ENCODE data around the gene ZNF441.

- TF ChIP-seq, protein P1, sequence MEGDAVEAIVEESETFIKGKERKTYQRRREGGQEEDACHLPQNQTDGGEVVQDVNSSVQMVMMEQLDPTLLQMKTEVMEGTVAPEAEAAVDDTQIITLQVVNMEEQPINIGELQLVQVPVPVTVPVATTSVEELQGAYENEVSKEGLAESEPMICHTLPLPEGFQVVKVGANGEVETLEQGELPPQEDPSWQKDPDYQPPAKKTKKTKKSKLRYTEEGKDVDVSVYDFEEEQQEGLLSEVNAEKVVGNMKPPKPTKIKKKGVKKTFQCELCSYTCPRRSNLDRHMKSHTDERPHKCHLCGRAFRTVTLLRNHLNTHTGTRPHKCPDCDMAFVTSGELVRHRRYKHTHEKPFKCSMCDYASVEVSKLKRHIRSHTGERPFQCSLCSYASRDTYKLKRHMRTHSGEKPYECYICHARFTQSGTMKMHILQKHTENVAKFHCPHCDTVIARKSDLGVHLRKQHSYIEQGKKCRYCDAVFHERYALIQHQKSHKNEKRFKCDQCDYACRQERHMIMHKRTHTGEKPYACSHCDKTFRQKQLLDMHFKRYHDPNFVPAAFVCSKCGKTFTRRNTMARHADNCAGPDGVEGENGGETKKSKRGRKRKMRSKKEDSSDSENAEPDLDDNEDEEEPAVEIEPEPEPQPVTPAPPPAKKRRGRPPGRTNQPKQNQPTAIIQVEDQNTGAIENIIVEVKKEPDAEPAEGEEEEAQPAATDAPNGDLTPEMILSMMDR (IDR thresholded peaks at IDR 0.05; ENCODE audit: insufficient read depth, low read length, poor library complexity, severe bottlenecking) = no peak
- no peak for TF ChIP-seq EZH2phosphoT487 (conservative IDR thresholded peaks at IDR 0.05; ENCODE audit: low read length)
These were observed 17.0 kb upstream of the ZNF441 start for GRCh38 chr19:11749751-11750150.
